ENCODE results near the gene FBXL3. TPM values are rescaled to one million over a fixed set of nuclear protein-coding genes. Genes with fewer than 3 reads are reported as not detected.
"Not testable (repeated sequence)": the region's sequence is repeated elsewhere in the genome, so short reads cannot be mapped to it uniquely, and the experiment has no call there.

The FBXL3 gene
- total RNA-seq, 4 donors from 2014 or later, result 144 to 164 (median 155) TPM

DNA sequence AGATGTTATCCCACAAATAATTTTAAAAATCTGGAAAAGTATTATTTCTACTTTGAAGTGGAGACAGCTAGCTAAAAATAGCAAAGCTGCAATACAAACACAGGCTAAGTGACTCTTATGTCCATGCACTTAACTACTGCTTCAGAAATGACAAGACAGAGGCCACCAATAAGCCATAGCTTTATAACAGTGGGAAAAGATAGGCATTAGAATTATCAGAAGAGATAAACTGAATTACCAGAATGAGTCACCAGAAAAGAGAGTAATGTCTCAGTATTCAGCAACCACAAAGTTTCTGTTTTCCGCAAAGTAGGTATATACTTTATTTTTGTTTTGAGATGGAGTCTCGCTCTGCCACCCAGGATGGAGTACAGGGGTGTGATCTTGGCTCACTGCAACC, 17.9 kb downstream of the FBXL3 start:
- no peak for TF ChIP-seq CTCF (IDR thresholded peaks at IDR 0.05)
- no peak for TF ChIP-seq POLR2A (IDR thresholded peaks at IDR 0.05)
- 82 to 87% methylated on average over 2 of the region's 2 CpGs for WGBS, 2 donors
- intact Hi-C loops (cut with DNase I), result no loop called here
- Histone ChIP-seq H3K27me3 (no peaks in the 10 kb centered on the region), H3K4me3 (replicated peaks in 1 of 3) (no peak overlapping the region), H3K36me3 (peaks cover 31 to 33% of the 10 kb centered on the region in 2 donors), H3K27ac (peak overlapping the region; percentile 80 to 84 (median 81)), H3K4me1 (peaks cover 39 to 51% of the 10 kb centered on the region in 2 donors), H3K9me3 (no peaks in the 10 kb centered on the region)
- DNase-seq, result peak in 1 of 2 donors; percentile 27

GRCh38 chr13:77008337-77008736, 18.6 kb downstream of the FBXL3 start:
- DNase-seq, result not testable (repeated sequence)
- H3K4me1 ChIP-seq, result peaks cover 37 to 53% of the 10 kb centered on the region in 2 donors
- WGBS, 2 donors, result 89 to 93% methylated on average over 4 of the region's 4 CpGs

DNA sequence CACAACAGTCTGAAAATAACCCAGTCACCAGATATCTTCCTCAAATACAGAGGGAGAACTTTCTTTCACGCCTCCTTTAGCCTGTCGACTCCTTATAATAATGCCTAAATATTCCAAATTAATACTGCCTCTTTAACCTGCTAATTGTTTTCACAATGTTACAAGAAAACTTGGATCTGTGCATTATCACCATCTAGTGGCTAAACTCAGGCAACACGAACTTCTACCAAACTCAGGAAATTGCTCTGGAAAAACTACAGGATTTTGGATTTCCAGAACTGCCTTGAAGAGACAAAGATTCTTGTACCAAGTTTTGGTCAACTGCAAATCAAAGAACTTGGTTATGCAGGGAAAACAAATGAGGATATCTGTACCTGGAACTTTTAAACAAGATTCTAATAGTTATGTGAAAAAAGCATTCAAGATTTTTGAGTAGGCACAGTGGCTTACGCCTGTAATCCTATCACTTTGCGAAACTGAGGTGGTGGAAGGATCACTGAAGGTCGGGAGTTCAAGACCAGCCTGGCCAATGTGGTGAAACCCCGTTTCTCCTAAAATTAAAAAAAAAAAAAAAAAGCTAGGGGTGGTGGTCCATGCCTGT, 24.3 kb downstream of the FBXL3 start:
- 69% methylated on average over 7 of the region's 7 CpGs for WGBS, 2 donors
- no peaks in the 10 kb centered on the region for H3K9me3 ChIP-seq
- intact Hi-C loops (cut with DNase I), result no loop called here
- peak overlapping the region; percentile 31 to 85 (median 83) for H3K27ac ChIP-seq
- H3K4me3 ChIP-seq (replicated peaks in 1 of 3), result no peak overlapping the region
- peaks cover 67 to 75% of the 10 kb centered on the region in 2 donors for H3K4me1 ChIP-seq
- peaks cover 4 to 10% of the 10 kb centered on the region in 2 donors for H3K36me3 ChIP-seq
- H3K27me3 ChIP-seq, result no peaks in the 10 kb centered on the region
- TF ChIP-seq CTCF (IDR thresholded peaks at IDR 0.05), result peak; percentile 22 to 74 (median 58)
- TF ChIP-seq POLR2A (IDR thresholded peaks at IDR 0.05), result no peak
- DNase-seq, result no peak

More at GRCh38 chr13:77008337-77008736, 18.6 kb downstream of the FBXL3 start:
- Histone ChIP-seq H3K27ac (peak overlapping the region; percentile 80 to 84 (median 81)), H3K36me3 (peaks cover 24 to 27% of the 10 kb centered on the region in 2 donors)
- H3K27me3 ChIP-seq; intact Hi-C loops (cut with DNase I); H3K4me3 ChIP-seq (replicated peaks in 1 of 3); H3K9me3 ChIP-seq: not testable (repeated sequence)

DNA sequence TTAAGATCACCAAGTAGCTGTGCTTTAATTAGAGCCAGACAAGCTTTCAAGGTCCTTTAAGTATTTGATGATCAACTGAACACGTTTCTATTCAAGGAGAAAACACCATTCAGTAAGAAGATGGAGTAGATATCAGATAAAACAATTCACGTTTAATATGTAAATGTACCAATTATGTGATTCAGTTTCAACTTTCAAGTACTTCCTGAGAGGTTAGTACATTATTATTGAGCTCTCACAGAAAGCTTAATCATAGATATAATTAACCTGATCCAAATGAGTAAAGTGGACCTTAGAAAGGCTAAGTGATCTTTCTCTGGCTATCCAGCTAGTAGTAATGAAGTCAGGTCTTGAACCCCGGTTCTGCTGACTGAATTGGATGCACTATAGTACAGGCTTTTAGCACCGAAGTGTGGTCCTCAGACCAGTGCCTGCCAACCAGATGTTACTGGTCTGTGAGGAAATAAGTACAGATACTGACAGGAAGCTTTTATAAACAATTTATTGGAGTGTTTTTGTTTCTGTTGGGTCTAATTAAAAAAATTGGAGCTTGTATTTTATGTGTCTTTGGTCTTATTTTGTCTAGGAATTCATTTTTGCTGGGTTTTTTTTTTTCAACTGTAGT, 24.9 kb downstream of the FBXL3 start:
- TF ChIP-seq POLR2A (IDR thresholded peaks at IDR 0.05) (no peak), CTCF (IDR thresholded peaks at IDR 0.05) (no peak)
- intact Hi-C loops (cut with DNase I), result no loop called here
- no peak for DNase-seq
- Histone ChIP-seq H3K36me3 (peaks cover 4 to 5% of the 10 kb centered on the region in 2 donors), H3K27ac (peak overlapping the region; percentile 31 to 85 (median 83)), H3K27me3 (no peaks in the 10 kb centered on the region), H3K4me1 (peaks cover 67 to 82% of the 10 kb centered on the region in 2 donors), H3K9me3 (no peaks in the 10 kb centered on the region), H3K4me3 (replicated peaks in 1 of 3) (no peak overlapping the region)
- WGBS, 2 donors, result 43 to 51% methylated on average over 4 of the region's 4 CpGs

DNA sequence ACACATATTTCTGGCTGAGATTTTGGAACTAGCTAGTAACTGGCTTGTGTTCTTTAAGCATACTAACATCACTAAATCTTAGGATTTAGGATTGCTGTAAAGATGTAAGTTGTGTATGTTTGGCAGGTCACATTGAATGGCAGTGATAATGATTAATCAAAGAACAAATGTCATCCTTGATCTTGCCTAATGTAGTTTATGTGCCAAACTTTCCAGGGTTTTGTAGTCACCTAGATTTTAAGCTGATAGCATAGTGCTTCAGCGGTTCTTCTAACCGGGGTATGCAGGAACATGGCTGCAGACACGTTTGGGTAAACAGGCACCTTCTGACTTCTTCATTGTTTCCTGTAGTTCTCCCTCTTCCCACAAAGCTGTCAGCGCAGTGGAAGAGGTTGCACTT, 25.4 kb downstream of the FBXL3 start:
- H3K27ac ChIP-seq, result peak overlapping the region; percentile 31 to 85 (median 83)
- intact Hi-C loops (cut with DNase I), result no loop called here
- no peak for DNase-seq
- WGBS, 2 donors, result 66 to 75% methylated on average over 4 of the region's 4 CpGs
- TF ChIP-seq CTCF (IDR thresholded peaks at IDR 0.05) (no peak), POLR2A (IDR thresholded peaks at IDR 0.05) (no peak)
- peaks cover 5 to 7% of the 10 kb centered on the region in 2 donors for H3K36me3 ChIP-seq
- H3K27me3 ChIP-seq, result no peaks in the 10 kb centered on the region
- no peaks in the 10 kb centered on the region for H3K9me3 ChIP-seq
- H3K4me3 ChIP-seq (replicated peaks in 1 of 3), result no peak overlapping the region
- peaks cover 69 to 87% of the 10 kb centered on the region in 2 donors for H3K4me1 ChIP-seq

Data from thyroid gland (tissue), 4 donors.